K562 (cell line): ENCODE data around the gene CEP85L. TPM values are rescaled to one million over a fixed set of nuclear protein-coding genes. Genes with fewer than 3 reads are reported as not detected.

ENCODE experiments used
- ATAC-seq: fragments of 200-7000 bp; cut with Tn5 transposase; 3 replicates; pipeline ENCODE4 v1.9.1; 2020; ENCODE audit warnings: moderate library complexity
- BruUV-seq: library from RNA; stranded (reverse); fragments of 400-500 nt; replicated peaks from 2 replicates; lab custom pipeline; 2021; lab: Mats Ljungman, UMichigan
- CTCF ChIA-PET: fragments of 300-600 bp; formaldehyde crosslinking; extraction: SDS; loops from one replicate; lab custom pipeline; 2021; ENCODE audit warnings: low intra/inter-chr PET ratio; lab: Yijun Ruan, JAX
- POLR2A ChIA-PET: fragments of 300-600, 350-650 bp; sonication (Branson Sonifier 250); formaldehyde crosslinking; extraction: SDS; loops from one replicate; lab custom pipeline; 2021; ENCODE audit warnings: antibody characterized with exemption, inconsistent platforms; lab: Yijun Ruan, JAX
- DNase-seq, 4 experiments: peaks; one replicate each; pipeline versions ENCODE4 v3.0.0 to v3.0.0-alpha.2; 2011 to 2018; ENCODE audit warnings: low spot score in 3 of 4, mixed read lengths in 3 of 4; ENCODE audit errors: extremely low read depth in 1 of 4
- FAIRE-seq: peaks from 2 replicates; lab custom pipeline; 2011; peaks lifted over from hg19 to GRCh38; lab: Jason Lieb, UNC
- H2AFZ ChIP-seq: 2 replicates; pipeline ENCODE4 v1.6.0; 2011; ENCODE audit warnings: low read depth, low read length, control low read depth, inconsistent platforms
- H3K27ac ChIP-seq: fragments of 200-600 bp; 3 replicates; pipeline ENCODE4 v1.8.0; 2011; ENCODE audit warnings: low read depth, mild to moderate bottlenecking, control low read depth, inconsistent platforms, low read length, moderate library complexity, mixed read lengths; ENCODE audit errors: extremely low read depth
- H3K27me3 ChIP-seq, 2 experiments: fragments of 300-600 bp in 1 of 2; 2 replicates in 1 of 2; 3 replicates in 1 of 2; pipeline versions ENCODE4 v1.6.0 to v1.8.0; 2011; ENCODE audit warnings: inconsistent platforms in 2 of 2, low read length in 2 of 2, mild to moderate bottlenecking in 1 of 2, mixed read lengths in 1 of 2, moderate library complexity in 1 of 2; ENCODE audit not compliant: control insufficient read depth in 2 of 2, insufficient read depth in 2 of 2
- H3K36me3 ChIP-seq: fragments of 300-600 bp; 3 replicates; pipeline ENCODE4 v1.8.0; 2011; ENCODE audit warnings: mild to moderate bottlenecking, low read length, inconsistent platforms; ENCODE audit not compliant: control insufficient read depth, insufficient read depth
- H3K4me1 ChIP-seq, 2 experiments: fragments of 200-600 bp in 1 of 2; replicated peaks in 1 of 2; 2 replicates in 1 of 2; 3 replicates in 1 of 2; pipeline versions ENCODE4 v1.5.1 to v1.8.0; 2011; ENCODE audit warnings: inconsistent platforms in 2 of 2, low read length in 2 of 2, mild to moderate bottlenecking in 1 of 2, mixed read lengths in 1 of 2, moderate library complexity in 1 of 2; ENCODE audit not compliant: control insufficient read depth in 2 of 2, insufficient read depth in 2 of 2
- H3K4me2 ChIP-seq: 2 replicates; pipeline ENCODE4 v1.6.1; 2011; ENCODE audit warnings: low read length, control low read depth, inconsistent platforms, mixed read lengths; ENCODE audit not compliant: insufficient read depth
- H3K4me3 ChIP-seq: fragments of 200-600 bp; sonication (generic), shearing (Covaris generic); 2 replicates; pipeline ENCODE4 v1.5.1; 2016; ENCODE audit warnings: control low read depth, inconsistent platforms
- H3K79me2 ChIP-seq: fragments of 200-600 bp; 3 replicates; pipeline ENCODE4 v1.8.0; 2011; ENCODE audit warnings: low read length, inconsistent platforms; ENCODE audit not compliant: control insufficient read depth, insufficient read depth
- H3K9ac ChIP-seq, 2 experiments: 2 replicates each; pipeline versions ENCODE4 v1.6.0 to v1.6.1; 2011; ENCODE audit warnings: low read depth in 2 of 2, low read length in 2 of 2, control low read depth in 1 of 2, inconsistent platforms in 1 of 2, mild to moderate bottlenecking in 1 of 2, mixed read lengths in 1 of 2; ENCODE audit not compliant: insufficient read depth in 1 of 2
- H3K9me1 ChIP-seq: one replicate; pipeline ENCODE4 v1.6.0; 2011; ENCODE audit warnings: inconsistent platforms, mild to moderate bottlenecking, low read length, moderate library complexity; ENCODE audit not compliant: control insufficient read depth, insufficient read depth
- H3K9me3 ChIP-seq: replicated peaks from 2 replicates; pipeline ENCODE4 v1.5.1; 2011; ENCODE audit warnings: low read depth, low read length, inconsistent platforms; ENCODE audit not compliant: control insufficient read depth, insufficient read depth
- H4K20me1 ChIP-seq: replicated peaks from 2 replicates; pipeline ENCODE4 v1.6.1; 2011; ENCODE audit warnings: low read length, inconsistent platforms, mixed read lengths; ENCODE audit not compliant: control insufficient read depth, insufficient read depth
- ATF1 ChIP-seq, 2 experiments: fragments of 450-650 bp in 1 of 2; IDR thresholded peaks; 2 replicates each; pipeline ENCODE4 v1.6.1; 2016; ENCODE audit warnings: missing compliant biosample characterization in 1 of 2, missing genetic modification characterization in 1 of 2
- CSDE1 ChIP-seq, 2 experiments: fragments of 450-650 bp; IDR thresholded peaks; 2 replicates each; pipeline ENCODE4 v1.6.1; 2016; ENCODE audit warnings: mild to moderate bottlenecking in 1 of 2
- DMBX1 ChIP-seq: fragments of 250-450 bp; sonication (Bioruptor Pico); IDR thresholded peaks from 2 replicates; pipeline ENCODE4 v1.8.0; 2022; ENCODE audit warnings: inconsistent platforms, mild to moderate bottlenecking, moderate library complexity, borderline replicate concordance
- FOXM1 ChIP-seq, 2 experiments: fragments of 450-650 bp in 1 of 2; sonication (generic) in 1 of 2; formaldehyde crosslinking in 1 of 2; IDR thresholded peaks; 2 replicates each; pipeline versions ENCODE4 v1.6.1 to v1.9.0; 2017 to 2022; ENCODE audit warnings: low read depth in 2 of 2, mild to moderate bottlenecking in 2 of 2, missing genetic modification reagents in 1 of 2, moderate library complexity in 1 of 2
- MEF2A ChIP-seq: IDR thresholded peaks from 2 replicates; pipeline ENCODE4 v1.6.1; 2011; ENCODE audit warnings: low read depth, mild to moderate bottlenecking, low read length, moderate library complexity; ENCODE audit not compliant: control insufficient read depth
- PCBP2 ChIP-seq: fragments of 200-400 bp; formaldehyde crosslinking; IDR thresholded peaks from 2 replicates; pipeline ENCODE4 v1.6.1; 2018; ENCODE audit warnings: low read length, low read depth, mild to moderate bottlenecking, moderate library complexity; ENCODE audit not compliant: poor library complexity, severe bottlenecking
- PHF8 ChIP-seq: fragments of 200-600 bp; sonication (generic); IDR thresholded peaks from 2 replicates; pipeline ENCODE4 v1.6.1; 2012; ENCODE audit warnings: mixed run types, mild to moderate bottlenecking, inconsistent platforms, low read length, moderate library complexity, borderline replicate concordance
- PRPF4 ChIP-seq: fragments of 200-400 bp; formaldehyde crosslinking; IDR thresholded peaks from one replicate; pipeline ENCODE4 v1.6.1; 2017; ENCODE audit warnings: low read length, low read depth, mild to moderate bottlenecking; ENCODE audit not compliant: insufficient read depth, poor library complexity, severe bottlenecking
- PTBP1 ChIP-seq: fragments of 200-400 bp; formaldehyde crosslinking; IDR thresholded peaks from 2 replicates; pipeline ENCODE4 v1.6.1; 2017; ENCODE audit warnings: low read depth, low read length
- PTRF ChIP-seq: fragments of 450-650 bp; IDR thresholded peaks from 2 replicates; pipeline ENCODE4 v1.6.1; 2016; ENCODE audit warnings: mild to moderate bottlenecking, missing genetic modification characterization, missing compliant biosample characterization
- ZNF146 ChIP-seq: IDR thresholded peaks from one replicate; pipeline ENCODE4 v1.6.1; 2018; ENCODE audit warnings: missing compliant biosample characterization; ENCODE audit not compliant: unreplicated experiment
- WGBS: fragments of 100-300 bp; shearing (Covaris generic); methylation state at CpG from one replicate; pipeline ENCODE4 v1.1.6; 2016; ENCODE audit warnings: low coverage, mixed read lengths; ENCODE audit not compliant: insufficient coverage; ENCODE audit errors: missing lambda C conversion rate; 5-methylcytosine and 5-hydroxymethylcytosine counted together
- in situ Hi-C: fragments of 300-500 bp; cut with MboI; formaldehyde crosslinking; loops from 4 replicates; pipeline ENCODE4 v1.15.0; 2018; ENCODE audit warnings: inconsistent platforms, mixed read lengths
- intact Hi-C: fragments of 100-400 bp; cut with micrococcal nuclease; formaldehyde crosslinking; loops from 2 replicates; pipeline ENCODE4 v1.14.2; 2022
- polyA plus RNA-seq, 8 experiments: library from polyadenylated mRNA; depleted of rRNA in 4 of 8; stranded (reverse) in 5 of 8; unstranded in 3 of 8; fragments of >200 nt; fragmentation: Nextera tagmentation in 2 of 8; fragmentation: Illumina TruSeq in 1 of 8; extraction: Ambion mirVana in 2 of 8; extraction: Trizol in 1 of 8; gene quantifications; 2 replicates each; pipeline versions ENCODE4 v1.2.1 to v1.2.3, GENCODE V29; 2011 to 2014; ENCODE audit warnings: inconsistent platforms in 1 of 8, missing spikeins in 1 of 8
- total RNA-seq, 7 experiments: library from RNA; depleted of rRNA in 6 of 7; stranded (reverse); fragments of >200 nt in 6 of 7; fragmentation: Illumina TruSeq in 2 of 7; extraction: Trizol in 2 of 7; gene quantifications; 2 replicates each; pipeline versions ENCODE4 v1.2.1 to v1.2.3, GENCODE V29; 2011 to 2021; ENCODE audit warnings: low replicate concordance in 1 of 7
- TF ChIP-seq, protein P1 (sequence below): sonication (generic); formaldehyde crosslinking; IDR thresholded peaks from 2 replicates; pipeline ENCODE4 v1.5.0; 2020; ENCODE audit warnings: missing genetic modification reagents
- TF ChIP-seq, protein P2 (sequence below): fragments of 450-650 bp; IDR thresholded peaks from 2 replicates; pipeline ENCODE4 v1.6.1; 2016; ENCODE audit warnings: low read depth, mild to moderate bottlenecking, moderate library complexity

CEP85L gene
- total and polyA plus RNA-seq, 9 of the 15 experiments (the other 6 are each of a cell fraction or from before 2014, with no cell fraction given) = 4.5 to 15.8 (median 8.3) TPM

DNA sequence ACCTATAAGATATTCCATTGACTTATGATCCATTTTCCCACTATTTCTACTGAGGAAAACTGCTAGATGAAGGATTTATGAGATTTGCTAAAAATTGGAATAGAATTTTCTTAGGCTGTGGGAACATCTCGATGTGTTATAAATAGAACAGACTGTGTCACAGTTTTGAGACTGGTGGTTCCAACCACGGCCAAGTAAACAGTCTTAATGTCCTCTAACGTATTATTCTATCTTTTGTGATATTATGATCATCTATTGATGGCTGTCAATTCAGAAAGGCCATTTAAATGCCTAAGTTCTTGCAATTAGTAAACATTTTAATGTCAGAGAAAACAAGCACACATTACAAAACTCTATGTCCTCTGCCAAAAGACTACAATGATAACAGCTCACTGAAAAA, 174.8 kb downstream of the CEP85L start:
- ChIA-PET CTCF (no interaction called here), POLR2A (no interaction called here)
- FAIRE-seq (no peak), DNase-seq (no peak), ATAC-seq (no peak)
- Histone ChIP-seq H2AFZ (no peak overlapping the region), H3K36me3 (peaks cover 5% of the 10 kb centered on the region; the same call in 2 of the 3 replicates), H3K27ac (no peak overlapping the region), H3K4me3 (no peak overlapping the region), H3K4me1 (no peaks in the 10 kb centered on the region), H3K9me1 (no peaks in the 10 kb centered on the region), H3K9me3 (no peaks in the 10 kb centered on the region), H3K9ac (no peak overlapping the region), H3K4me2 (no peak overlapping the region), H4K20me1 (no peaks in the 10 kb centered on the region), H3K27me3 (no peaks in the 10 kb centered on the region), H3K79me2 (no peaks in the 10 kb centered on the region)
- no TSS peak for BruUV-seq
- intact Hi-C loops (no loop called here), in situ Hi-C loops (no loop called here)
- TF ChIP-seq DMBX1 (CRISPR knock-in tag) (no peak), CSDE1 (IDR thresholded peaks at IDR 0.05) (no peak), FOXM1 (IDR thresholded peaks at IDR 0.05; ENCODE audit: low read depth) (no peak), FOXM1 (CRISPR knock-in tag; IDR thresholded peaks at IDR 0.05; ENCODE audit: low read depth) (no peak), PHF8 (no peak), ATF1 (CRISPR knock-in tag; IDR thresholded peaks at IDR 0.05) (no peak), ATF1 (tag; IDR thresholded peaks at IDR 0.05) (no peak), ZNF146 (CRISPR knock-in tag) (no peak), MEF2A (no peak), PTBP1 (no peak), PTRF (tag) (no peak), PRPF4 (no peak), PCBP2 (no peak)
- TF ChIP-seq, protein P1, sequence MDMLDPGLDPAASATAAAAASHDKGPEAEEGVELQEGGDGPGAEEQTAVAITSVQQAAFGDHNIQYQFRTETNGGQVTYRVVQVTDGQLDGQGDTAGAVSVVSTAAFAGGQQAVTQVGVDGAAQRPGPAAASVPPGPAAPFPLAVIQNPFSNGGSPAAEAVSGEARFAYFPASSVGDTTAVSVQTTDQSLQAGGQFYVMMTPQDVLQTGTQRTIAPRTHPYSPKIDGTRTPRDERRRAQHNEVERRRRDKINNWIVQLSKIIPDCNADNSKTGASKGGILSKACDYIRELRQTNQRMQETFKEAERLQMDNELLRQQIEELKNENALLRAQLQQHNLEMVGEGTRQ (CRISPR knock-in tag) = no peak
- TF ChIP-seq, protein P2, sequence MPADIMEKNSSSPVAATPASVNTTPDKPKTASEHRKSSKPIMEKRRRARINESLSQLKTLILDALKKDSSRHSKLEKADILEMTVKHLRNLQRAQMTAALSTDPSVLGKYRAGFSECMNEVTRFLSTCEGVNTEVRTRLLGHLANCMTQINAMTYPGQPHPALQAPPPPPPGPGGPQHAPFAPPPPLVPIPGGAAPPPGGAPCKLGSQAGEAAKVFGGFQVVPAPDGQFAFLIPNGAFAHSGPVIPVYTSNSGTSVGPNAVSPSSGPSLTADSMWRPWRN = no peak
- 75% methylated on average over 3 of the region's 3 CpGs for WGBS
